H7 (cell line): Measurements from ENCODE around the gene SMAD1. TPM values are rescaled to one million over a fixed set of nuclear protein-coding genes. Genes with fewer than 3 reads are reported as not detected.

Experiments used
- DNase-seq: peaks from one replicate; pipeline ENCODE4 v3.0.0; 2012
- H3K27me3 ChIP-seq: 2 replicates; pipeline ENCODE4 v1.6.0; 2011; ENCODE audit warnings: mild to moderate bottlenecking, low read length; ENCODE audit not compliant: control insufficient read depth, insufficient read depth
- H3K36me3 ChIP-seq: replicated peaks from 2 replicates; pipeline ENCODE4 v1.5.1; 2011; ENCODE audit warnings: low read length; ENCODE audit not compliant: control insufficient read depth, insufficient read depth
- H3K4me3 ChIP-seq: 2 replicates; pipeline ENCODE4 v1.5.1; 2011; ENCODE audit warnings: low read depth, mild to moderate bottlenecking, control low read depth, low read length, moderate library complexity; ENCODE audit not compliant: insufficient read depth
- total RNA-seq: library from RNA; depleted of rRNA; stranded (reverse); fragments of >200 nt; shearing (Covaris generic); gene quantifications from 2 replicates; pipeline ENCODE4 v1.2.3, GENCODE V29; 2014

Gene SMAD1
- total RNA-seq, 1 experiment from 2014 or later: 26.2 TPM

- no peaks in the 10 kb centered on the region for H3K36me3 ChIP-seq
- no peaks in the 10 kb centered on the region for H3K27me3 ChIP-seq
- DNase-seq: no peak
- no peak overlapping the region for H3K4me3 ChIP-seq
Measured at GRCh38 chr4:145497199-145498149, 15.8 kb downstream of the SMAD1 start.

DNA sequence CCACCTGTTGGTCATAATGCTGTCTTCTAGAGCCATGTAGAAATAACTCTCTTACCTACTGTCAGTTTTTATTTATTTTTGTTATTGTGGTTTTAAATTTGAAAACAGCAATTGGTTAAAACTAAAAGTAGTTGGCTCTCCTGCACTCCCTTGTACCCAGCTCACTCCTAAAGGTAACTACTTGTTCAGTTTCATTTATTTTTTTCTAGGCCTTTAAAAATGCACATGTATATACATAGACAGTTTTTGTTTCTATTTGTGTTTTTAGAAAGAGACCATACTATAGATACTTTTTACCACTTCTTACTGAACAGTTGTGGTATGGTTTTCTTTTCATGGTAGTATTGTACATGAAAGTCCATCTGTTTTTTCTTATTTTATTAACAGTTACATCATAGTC lies 16.8 kb downstream of the SMAD1 start:
- Histone ChIP-seq H3K4me3 (no peak overlapping the region), H3K27me3 (no peaks in the 10 kb centered on the region), H3K36me3 (no peaks in the 10 kb centered on the region)
- DNase-seq: no peak

- no peaks in the 10 kb centered on the region for H3K27me3 ChIP-seq
- no peaks in the 10 kb centered on the region for H3K36me3 ChIP-seq
- no peak for DNase-seq
- H3K4me3 ChIP-seq: no peak overlapping the region
Measured at GRCh38 chr4:145501051-145501660, 19.5 kb downstream of the SMAD1 start.

- H3K36me3 ChIP-seq: no peaks in the 10 kb centered on the region
- no peaks in the 10 kb centered on the region for H3K27me3 ChIP-seq
- no peak for DNase-seq
- no peak overlapping the region for H3K4me3 ChIP-seq
Measured at GRCh38 chr4:145502809-145503208, 21.2 kb downstream of the SMAD1 start.

GRCh38 chr4:145503486-145504072 lies 21.9 kb downstream of the SMAD1 start:
- H3K36me3 ChIP-seq: no peaks in the 10 kb centered on the region
- H3K4me3 ChIP-seq: no peak overlapping the region
- no peaks in the 10 kb centered on the region for H3K27me3 ChIP-seq
- no peak for DNase-seq

- no peak for DNase-seq
- Histone ChIP-seq H3K27me3 (no peaks in the 10 kb centered on the region), H3K4me3 (no peak overlapping the region), H3K36me3 (no peaks in the 10 kb centered on the region)
Measured at GRCh38 chr4:145505995-145506394, 24.3 kb downstream of the SMAD1 start.

- Histone ChIP-seq H3K4me3 (no peak overlapping the region), H3K36me3 (no peaks in the 10 kb centered on the region)
Measured at GRCh38 chr4:145507636-145508035, 26.0 kb downstream of the SMAD1 start.

GRCh38 chr4:145511913-145512522 lies 30.4 kb downstream of the SMAD1 start:
- Histone ChIP-seq H3K27me3 (no peaks in the 10 kb centered on the region), H3K4me3 (no peak overlapping the region), H3K36me3 (no peaks in the 10 kb centered on the region)
- no peak for DNase-seq

More at GRCh38 chr4:145507636-145508035, 26.0 kb downstream of the SMAD1 start:
- no peaks in the 10 kb centered on the region for H3K27me3 ChIP-seq
- DNase-seq: no peak

GRCh38 chr4:145513020-145513621 lies 31.5 kb downstream of the SMAD1 start:
- Histone ChIP-seq H3K27me3 (no peaks in the 10 kb centered on the region), H3K36me3 (no peaks in the 10 kb centered on the region), H3K4me3 (no peak overlapping the region)
- DNase-seq: no peak

GRCh38 chr4:145520172-145520571 lies 38.5 kb downstream of the SMAD1 start:
- Histone ChIP-seq H3K4me3 (no peak overlapping the region), H3K27me3 (no peaks in the 10 kb centered on the region), H3K36me3 (no peaks in the 10 kb centered on the region)
- no peak for DNase-seq

DNA sequence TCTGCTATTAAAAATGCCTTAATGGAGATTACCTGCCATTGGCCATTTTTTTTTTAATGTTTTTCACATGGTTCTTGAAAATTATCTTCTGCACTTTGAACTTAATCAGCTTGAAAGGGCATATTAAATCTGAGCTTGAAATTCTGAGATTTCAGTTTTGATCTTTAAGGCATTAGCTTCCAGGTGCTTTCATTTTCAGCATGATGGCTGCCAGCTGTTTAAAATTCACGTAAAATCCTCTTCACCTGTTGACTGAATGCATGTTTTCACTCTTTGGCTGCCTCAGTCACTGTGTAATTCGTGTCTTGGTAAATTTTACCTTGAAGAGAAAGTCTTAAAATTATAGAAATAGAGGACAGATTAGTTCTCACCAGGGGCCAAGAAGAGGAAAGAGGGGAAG lies 39.6 kb downstream of the SMAD1 start:
- DNase-seq: no peak
- H3K36me3 ChIP-seq: no peaks in the 10 kb centered on the region
- no peak overlapping the region for H3K4me3 ChIP-seq
- no peaks in the 10 kb centered on the region for H3K27me3 ChIP-seq

GRCh38 chr4:145523117-145523516 lies 41.5 kb downstream of the SMAD1 start:
- no peaks in the 10 kb centered on the region for H3K27me3 ChIP-seq
- H3K36me3 ChIP-seq: no peaks in the 10 kb centered on the region
- no peak overlapping the region for H3K4me3 ChIP-seq
- DNase-seq: no peak

GRCh38 chr4:145524552-145524951 lies 42.9 kb downstream of the SMAD1 start:
- Histone ChIP-seq H3K27me3 (no peaks in the 10 kb centered on the region), H3K36me3 (no peaks in the 10 kb centered on the region), H3K4me3 (no peak overlapping the region)
- DNase-seq: no peak

- no peaks in the 10 kb centered on the region for H3K36me3 ChIP-seq
- no peaks in the 10 kb centered on the region for H3K27me3 ChIP-seq
- peak; percentile 30 for DNase-seq
- H3K4me3 ChIP-seq: no peak overlapping the region
Measured at GRCh38 chr4:145525291-145525740, 43.7 kb downstream of the SMAD1 start.
